Activated CD4-positive, alpha-beta T cell treated with anti-CD3 and anti-CD28 coated beads, Interleukin-2, amount 50 U/mL, for 4 hours (primary cell): Measurements from ENCODE around the gene HMCN2.

ENCODE experiments used
- DNase-seq, 2 experiments: peaks; one replicate each; pipeline ENCODE4 v3.0.0-alpha.2; 2020

HMCN2 gene

GRCh38 chr9:130458027-130458803, 192.7 kb downstream of the HMCN2 start:
- no peak for DNase-seq

GRCh38 chr9:130458804-130459067, 193.2 kb downstream of the HMCN2 start:
- DNase-seq, result no peak

GRCh38 chr9:130459151-130459550, 193.6 kb downstream of the HMCN2 start:
- no peak for DNase-seq

- no peak for DNase-seq
These were observed 194.5 kb downstream of the HMCN2 start for GRCh38 chr9:130459941-130460669.

GRCh38 chr9:130461218-130461630, 195.7 kb downstream of the HMCN2 start:
- DNase-seq, result peak; percentile 59 to 63

GRCh38 chr9:130461731-130462130, 196.2 kb downstream of the HMCN2 start:
- DNase-seq, result no peak

DNA sequence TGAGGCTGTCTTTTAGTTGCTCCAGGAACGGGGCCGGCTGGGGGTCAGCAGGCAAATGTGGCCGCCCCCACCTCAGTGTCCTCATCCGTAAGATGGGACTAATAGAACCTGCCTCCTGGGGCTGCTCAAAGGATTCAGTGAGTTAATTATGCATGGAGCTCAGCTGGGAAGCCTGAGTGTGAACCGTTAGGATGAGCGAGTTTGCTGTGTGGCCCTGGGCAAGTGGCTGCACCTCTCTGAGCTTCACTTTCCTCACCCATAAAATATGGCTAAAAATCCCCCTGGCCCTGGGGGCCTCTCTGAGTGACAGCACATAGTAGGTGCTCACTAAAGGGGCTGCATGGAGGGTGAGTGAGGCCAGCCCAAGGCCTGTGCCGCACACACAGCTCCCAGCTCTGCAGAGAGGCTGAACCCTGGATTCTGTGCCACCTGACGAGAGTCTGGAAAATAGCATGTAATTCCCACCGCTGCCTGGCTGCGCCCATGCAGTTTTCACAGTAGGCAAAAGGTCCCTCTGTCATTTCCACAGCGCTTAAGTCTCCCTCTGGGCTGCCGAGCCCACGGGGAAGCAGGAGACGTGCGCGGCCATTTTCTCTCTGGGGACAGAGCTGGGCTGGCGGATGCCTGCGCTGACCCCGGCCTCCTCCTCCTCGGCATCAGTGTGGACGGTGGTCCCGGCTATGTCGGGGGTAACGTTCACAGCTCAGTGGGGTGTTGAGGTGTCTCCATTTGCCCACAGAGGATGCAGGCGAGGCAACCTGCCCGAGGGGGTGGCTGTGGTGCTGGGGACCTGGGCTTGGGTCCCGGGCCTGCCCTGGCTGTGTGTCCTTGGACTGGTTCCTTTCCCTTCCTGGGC, 197.4 kb downstream of the HMCN2 start:
- no peak for DNase-seq

- no peak for DNase-seq
These were observed 198.5 kb downstream of the HMCN2 start for GRCh38 chr9:130463763-130464745.

DNA sequence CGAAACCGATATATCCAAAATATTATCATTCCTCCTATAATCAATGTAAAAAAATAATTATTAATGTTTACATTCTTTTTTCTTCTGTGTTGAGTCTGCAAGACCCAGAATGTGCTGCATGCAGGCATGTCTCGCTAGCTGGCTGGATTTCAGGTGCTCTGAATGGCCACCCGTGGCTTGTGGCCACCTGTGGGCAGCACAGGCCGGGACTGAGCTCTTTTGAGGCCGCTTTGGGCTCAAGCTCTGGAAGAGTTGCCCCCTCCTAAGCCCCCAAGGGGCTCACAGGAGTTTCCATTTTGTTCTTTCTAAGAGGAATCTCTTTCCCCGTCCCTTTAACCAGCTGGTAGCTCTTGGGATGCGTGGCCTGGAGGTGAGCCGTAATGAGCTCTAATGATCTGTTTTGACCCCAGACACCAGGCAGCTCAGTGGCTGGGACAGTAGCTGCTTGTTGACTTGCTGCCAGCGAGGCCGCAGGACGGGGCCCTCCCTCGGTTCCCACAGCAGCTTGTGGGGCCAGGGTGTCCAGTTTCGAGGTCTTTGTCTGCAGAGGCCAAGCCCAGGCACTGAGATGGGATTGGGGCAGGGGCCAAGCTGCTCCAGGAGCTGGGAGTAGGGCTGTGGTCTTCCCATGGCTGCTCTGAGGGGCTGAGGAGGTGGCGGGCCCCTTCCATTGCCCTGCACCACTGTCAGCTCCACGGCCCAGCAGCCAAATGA, 200.0 kb downstream of the HMCN2 start:
- no peak for DNase-seq

GRCh38 chr9:130466537-130467217, 201.1 kb downstream of the HMCN2 start:
- no peak for DNase-seq

DNA sequence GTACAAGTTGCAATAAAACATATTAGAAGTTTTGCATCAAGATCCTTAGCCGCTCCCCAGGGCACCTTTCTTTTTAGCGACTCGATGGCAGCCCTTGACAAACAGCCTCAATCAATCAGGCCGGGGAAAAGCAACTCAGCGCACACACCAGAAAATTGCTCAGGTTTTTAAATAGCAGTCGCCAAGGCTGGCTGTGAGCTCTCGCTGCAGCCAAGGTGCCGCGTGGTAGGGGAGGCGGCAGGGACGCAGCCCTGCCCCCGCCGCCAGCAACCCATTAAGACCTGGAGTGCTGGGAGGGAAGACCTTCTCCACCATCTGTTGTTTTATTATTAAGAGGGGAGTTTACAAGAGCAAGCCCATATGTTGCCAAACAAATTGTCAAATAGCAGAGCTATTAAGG, 201.8 kb downstream of the HMCN2 start:
- no peak for DNase-seq

GRCh38 chr9:130468566-130468965, 203.0 kb downstream of the HMCN2 start:
- no peak for DNase-seq

- DNase-seq, result no peak
These were observed 204.7 kb downstream of the HMCN2 start for GRCh38 chr9:130470269-130470668.

DNA sequence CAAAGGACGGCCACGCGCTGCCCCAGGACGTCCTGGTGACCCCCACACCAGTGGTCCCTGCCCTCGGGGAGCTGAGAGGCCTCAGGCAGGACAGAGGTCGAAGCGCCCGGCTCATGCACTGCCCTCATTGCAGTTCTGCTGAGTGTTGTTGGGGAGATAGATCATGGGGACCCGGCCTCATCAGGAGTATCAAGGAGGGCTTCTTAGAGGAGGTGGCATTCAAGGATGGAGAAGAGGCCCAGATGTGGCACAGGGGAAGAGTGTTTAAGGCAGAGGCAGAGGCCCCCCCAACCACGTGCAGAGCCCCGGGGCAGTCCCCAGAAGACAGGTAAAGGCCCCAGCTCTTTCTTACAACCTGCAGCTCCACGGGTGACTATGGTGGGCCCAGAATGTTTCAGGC, 205.4 kb downstream of the HMCN2 start:
- DNase-seq, result no peak

- DNase-seq, result no peak
These were observed 206.0 kb downstream of the HMCN2 start for GRCh38 chr9:130471411-130472183.

DNA sequence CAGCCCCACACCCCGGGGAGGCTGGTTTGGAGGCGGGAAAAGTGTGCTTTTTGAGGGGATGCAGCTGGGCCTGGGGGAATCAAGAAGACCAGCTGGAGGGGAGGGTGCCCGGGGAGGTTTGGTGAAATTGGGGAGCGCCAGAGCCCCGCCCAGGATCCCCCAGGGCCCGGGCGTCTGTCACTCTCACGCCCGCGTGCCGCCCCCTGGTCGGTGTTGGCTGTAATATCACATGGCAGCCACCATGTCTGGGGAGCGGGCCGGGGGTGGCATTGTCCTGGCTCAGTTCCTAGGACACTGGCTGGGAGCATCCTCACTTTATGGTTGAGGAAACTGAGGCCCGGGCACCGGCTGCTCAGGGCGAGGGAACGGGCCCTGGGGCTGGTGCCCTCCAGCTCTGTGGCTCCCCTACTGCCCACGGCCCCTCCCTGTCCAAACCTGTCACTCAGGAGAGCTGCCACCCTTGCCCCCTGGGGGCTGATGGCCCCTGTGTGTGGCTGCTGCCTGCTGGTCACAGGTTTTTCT, 206.7 kb downstream of the HMCN2 start:
- no peak for DNase-seq

- DNase-seq, result no peak
These were observed 207.4 kb downstream of the HMCN2 start for GRCh38 chr9:130473009-130473408.

- DNase-seq, result no peak
These were observed 208.0 kb downstream of the HMCN2 start for GRCh38 chr9:130473566-130473965.

- DNase-seq, result no peak
These were observed 208.5 kb downstream of the HMCN2 start for GRCh38 chr9:130474106-130474505.

GRCh38 chr9:130476151-130476730, 210.7 kb downstream of the HMCN2 start:
- no peak for DNase-seq
